ENCODE results near the gene MRPS11.

- no peak for TF ChIP-seq TAF1 (IDR thresholded peaks at IDR 0.05; ENCODE audit: borderline replicate concordance, insufficient read depth, low read length)
- TF ChIP-seq POLR2AphosphoS5 (IDR thresholded peaks at IDR 0.05; ENCODE audit: low read depth, low read length) = no peak
Observed at GRCh38 chr15:88477904-88478303, 10.4 kb downstream of the MRPS11 start.
